CD14-positive monocyte (primary cell): Measurements from ENCODE around the gene PCARE. TPM values are rescaled to one million over a fixed set of nuclear protein-coding genes. Genes with fewer than 3 reads are reported as not detected.
A peak's percentile ranks its signal among the peaks of the same experiment; 100 is the strongest.

Source experiments
- DNase-seq, 3 donors: peaks; one replicate each; pipeline ENCODE4 v3.0.0-alpha.2; 2011 to 2022
- H2AFZ ChIP-seq: 2 replicates; pipeline ENCODE4 v1.6.0; 2012; ENCODE audit warnings: mild to moderate bottlenecking, low read depth, low read length, inconsistent platforms; ENCODE audit not compliant: insufficient read depth, poor library complexity, severe bottlenecking
- H3K27ac ChIP-seq, 2 donors: 1 replicate in 1 of 2; 2 replicates in 1 of 2; pipeline ENCODE4 v1.5.1; 2012 to 2013; ENCODE audit warnings: low read length in 2 of 2, control low read depth in 1 of 2, inconsistent platforms in 1 of 2, low read depth in 1 of 2, mild to moderate bottlenecking in 1 of 2
- H3K27me3 ChIP-seq, 2 donors: one replicate each; pipeline versions ENCODE4 v1.6.0 to v1.6.1; 2011 to 2013; ENCODE audit warnings: low read length in 2 of 2; ENCODE audit not compliant: control insufficient read depth in 2 of 2, insufficient read depth in 2 of 2
- H3K36me3 ChIP-seq, 2 donors: replicated peaks in 1 of 2; 1 replicate in 1 of 2; 2 replicates in 1 of 2; pipeline versions ENCODE4 v1.5.1 to v1.6.1; 2012 to 2013; ENCODE audit warnings: low read length in 2 of 2, control low read depth in 1 of 2, inconsistent platforms in 1 of 2, mild to moderate bottlenecking in 1 of 2; ENCODE audit not compliant: insufficient read depth in 2 of 2, control insufficient read depth in 1 of 2
- H3K4me1 ChIP-seq, 2 donors: 1 replicate in 1 of 2; 2 replicates in 1 of 2; pipeline versions ENCODE4 v1.5.1 to v1.6.1; 2012 to 2013; ENCODE audit warnings: low read length in 2 of 2, control low read depth in 1 of 2, inconsistent platforms in 1 of 2, mild to moderate bottlenecking in 1 of 2, moderate library complexity in 1 of 2; ENCODE audit not compliant: insufficient read depth in 2 of 2, control insufficient read depth in 1 of 2
- H3K4me2 ChIP-seq: replicated peaks from 2 replicates; pipeline ENCODE3; 2012; ENCODE audit warnings: low read length, moderate library complexity, mild to moderate bottlenecking; ENCODE audit not compliant: poor library complexity, severe bottlenecking; ENCODE audit errors: extremely low read depth
- H3K4me3 ChIP-seq, 3 experiments: fragments of 200-600 bp in 1 of 3; sonication (generic) in 1 of 3; replicated peaks in 1 of 3; 1 replicate in 2 of 3; 2 replicates in 1 of 3; pipeline ENCODE4 v1.5.1; 2011 to 2013; ENCODE audit warnings: low read length in 3 of 3, mild to moderate bottlenecking in 3 of 3, control low read depth in 2 of 3, low read depth in 2 of 3, inconsistent platforms in 1 of 3, moderate library complexity in 1 of 3
- H3K79me2 ChIP-seq: 2 replicates; pipeline ENCODE4 v1.6.0; 2012; ENCODE audit warnings: mild to moderate bottlenecking, control low read depth, inconsistent platforms, low read length, moderate library complexity; ENCODE audit not compliant: insufficient read depth
- H3K9ac ChIP-seq: 2 replicates; pipeline ENCODE4 v1.6.0; 2017; ENCODE audit warnings: low read length, mild to moderate bottlenecking; ENCODE audit not compliant: insufficient read depth, poor library complexity, severe bottlenecking
- H3K9me3 ChIP-seq, 2 donors: replicated peaks in 1 of 2; 1 replicate in 1 of 2; 2 replicates in 1 of 2; pipeline versions ENCODE4 v1.5.1 to v1.6.1; 2012 to 2013; ENCODE audit warnings: low read length in 2 of 2, control low read depth in 1 of 2; ENCODE audit not compliant: control insufficient read depth in 1 of 2, insufficient read depth in 1 of 2
- H4K20me1 ChIP-seq: 2 replicates; pipeline ENCODE4 v1.6.0; 2012; ENCODE audit warnings: mild to moderate bottlenecking, low read length, control low read depth, moderate library complexity; ENCODE audit not compliant: insufficient read depth
- H3K27ac Mint-ChIP-seq, 7 donors: one replicate each; pipeline ENCODE4 v1.8.0; 2020; ENCODE audit warnings: mild to moderate bottlenecking in 7 of 7, mixed read lengths in 7 of 7, moderate library complexity in 6 of 7, inconsistent platforms in 2 of 7
- H3K27me3 Mint-ChIP-seq, 3 donors: one replicate each; pipeline ENCODE4 v1.8.0; 2021 to 2022; ENCODE audit warnings: low read depth in 3 of 3, mild to moderate bottlenecking in 3 of 3, mixed read lengths in 3 of 3, moderate library complexity in 3 of 3, inconsistent platforms in 1 of 3
- H3K36me3 Mint-ChIP-seq, 2 donors: one replicate each; pipeline ENCODE4 v1.8.0; 2020; ENCODE audit warnings: mixed read lengths in 2 of 2, inconsistent platforms in 1 of 2, mild to moderate bottlenecking in 1 of 2
- H3K4me1 Mint-ChIP-seq: one replicate; pipeline ENCODE4 v1.8.0; 2020; ENCODE audit warnings: mild to moderate bottlenecking, mixed read lengths
- H3K4me3 Mint-ChIP-seq, 2 donors: one replicate each; pipeline ENCODE4 v1.8.0; 2020; ENCODE audit warnings: mild to moderate bottlenecking in 2 of 2, mixed read lengths in 2 of 2, moderate library complexity in 1 of 2
- H3K9me3 Mint-ChIP-seq, 7 donors: one replicate each; pipeline ENCODE4 v1.8.0; 2020 to 2022; ENCODE audit warnings: mixed read lengths in 7 of 7, mild to moderate bottlenecking in 6 of 7, moderate library complexity in 6 of 7, inconsistent platforms in 2 of 7
- WGBS: methylation state at CpG from one replicate; pipeline ENCODE4 v1.1.5; 2013; ENCODE audit warnings: missing lambda C conversion rate; ENCODE audit not compliant: insufficient coverage; 5-methylcytosine and 5-hydroxymethylcytosine counted together
- intact Hi-C, 2 donors: fragments of 100-400 bp; cut with micrococcal nuclease; formaldehyde crosslinking; loops; one replicate each; pipeline versions ENCODE4 v1.15.0 to v1.15.1; 2023
- polyA plus RNA-seq, 3 donors: library from polyadenylated mRNA; depleted of rRNA in 1 of 3; unstranded in 2 of 3; stranded (reverse) in 1 of 3; fragments of 300-500 nt in 2 of 3; fragments of >200 nt in 1 of 3; fragmentation: Illumina TruSeq in 2 of 3; gene quantifications; 1 replicate in 2 of 3; 2 replicates in 1 of 3; pipeline ENCODE4 v1.2.3, GENCODE V29; 2012 to 2021
- TF ChIP-seq, protein P1 (sequence below): fragments of 200-600 bp; IDR thresholded peaks from one replicate; pipeline ENCODE4 v1.8.0; 2022; ENCODE audit warnings: antibody characterized with exemption, mild to moderate bottlenecking

The PCARE gene
- polyA plus RNA-seq, 3 donors = not detected

DNA sequence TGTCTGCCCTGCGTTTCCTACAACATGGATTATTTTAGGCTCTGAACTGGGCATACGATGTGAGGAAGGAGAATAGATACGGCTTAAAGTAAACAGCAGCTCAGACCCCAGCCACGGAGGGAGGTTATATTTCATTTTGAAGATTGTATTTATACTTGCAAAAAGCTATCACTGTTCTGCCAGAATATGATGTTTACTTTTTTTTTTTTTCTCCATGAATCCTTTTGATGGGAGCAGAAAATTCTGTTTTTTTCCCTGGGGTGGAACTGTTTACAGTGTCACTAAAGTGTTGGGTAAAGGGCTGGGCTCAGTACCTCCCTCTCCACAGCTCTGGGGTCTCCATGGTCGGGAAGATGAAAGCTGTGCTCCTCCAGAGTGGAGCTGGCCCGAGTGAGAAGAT lies 13.1 kb downstream of the PCARE start:
- TF ChIP-seq, protein P1, sequence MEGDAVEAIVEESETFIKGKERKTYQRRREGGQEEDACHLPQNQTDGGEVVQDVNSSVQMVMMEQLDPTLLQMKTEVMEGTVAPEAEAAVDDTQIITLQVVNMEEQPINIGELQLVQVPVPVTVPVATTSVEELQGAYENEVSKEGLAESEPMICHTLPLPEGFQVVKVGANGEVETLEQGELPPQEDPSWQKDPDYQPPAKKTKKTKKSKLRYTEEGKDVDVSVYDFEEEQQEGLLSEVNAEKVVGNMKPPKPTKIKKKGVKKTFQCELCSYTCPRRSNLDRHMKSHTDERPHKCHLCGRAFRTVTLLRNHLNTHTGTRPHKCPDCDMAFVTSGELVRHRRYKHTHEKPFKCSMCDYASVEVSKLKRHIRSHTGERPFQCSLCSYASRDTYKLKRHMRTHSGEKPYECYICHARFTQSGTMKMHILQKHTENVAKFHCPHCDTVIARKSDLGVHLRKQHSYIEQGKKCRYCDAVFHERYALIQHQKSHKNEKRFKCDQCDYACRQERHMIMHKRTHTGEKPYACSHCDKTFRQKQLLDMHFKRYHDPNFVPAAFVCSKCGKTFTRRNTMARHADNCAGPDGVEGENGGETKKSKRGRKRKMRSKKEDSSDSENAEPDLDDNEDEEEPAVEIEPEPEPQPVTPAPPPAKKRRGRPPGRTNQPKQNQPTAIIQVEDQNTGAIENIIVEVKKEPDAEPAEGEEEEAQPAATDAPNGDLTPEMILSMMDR = no peak
- Histone ChIP-seq H3K4me3 (no peak overlapping the region), H3K27me3 (no peaks in the 10 kb centered on the region), H3K27ac (no peak overlapping the region), H3K36me3 (no peaks in the 10 kb centered on the region), H3K9me3 (no peaks in the 10 kb centered on the region), H3K9ac (no peak overlapping the region), H2AFZ (no peak overlapping the region), H3K4me1 (peaks cover 7 to 10% of the 10 kb centered on the region in 2 donors), H3K79me2 (no peaks in the 10 kb centered on the region), H4K20me1 (no peaks in the 10 kb centered on the region), H3K4me2 (no peak overlapping the region)
- Mint-ChIP-seq H3K4me1 (peaks cover 1% of the 10 kb centered on the region), H3K27ac (peak overlapping the region in 1 of 7 donors; percentile 16), H3K4me3 (no peak overlapping the region), H3K27me3 (no peaks in the 10 kb centered on the region), H3K9me3 (peaks cover 0 to 2% (median 0%) of the 10 kb centered on the region in 7 donors), H3K36me3 (no peaks in the 10 kb centered on the region)
- intact Hi-C loops = no loop called here
- 100% methylated on average over 3 of the region's 6 CpGs for WGBS
- DNase-seq = no peak

DNA sequence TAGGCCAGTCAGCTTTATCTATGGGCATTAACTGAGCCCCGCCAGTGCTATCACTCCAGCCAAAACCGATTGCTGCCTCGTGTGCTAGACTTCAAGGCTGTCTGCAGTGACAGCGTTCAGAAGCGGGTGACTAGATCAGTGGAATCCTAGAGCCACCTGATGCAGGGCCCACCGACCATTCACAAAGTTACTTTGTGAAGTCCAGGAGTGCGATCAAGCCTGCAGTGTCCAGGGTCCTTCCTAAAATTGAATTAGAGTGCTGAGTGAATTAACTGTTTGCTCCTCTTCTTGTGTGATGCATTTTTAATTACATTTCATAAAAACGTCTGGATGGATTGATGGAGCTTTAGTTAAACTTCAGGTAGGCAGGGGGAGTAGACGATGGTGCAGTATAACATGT lies 13.9 kb downstream of the PCARE start:
- no peak overlapping the region for H2AFZ ChIP-seq
- intact Hi-C loops = no loop called here
- WGBS = 93% methylated on average over 7 of the region's 9 CpGs
- TF ChIP-seq, protein P1 = no peak
- no peaks in the 10 kb centered on the region for H3K4me1 Mint-ChIP-seq
- no peak overlapping the region for H3K4me3 Mint-ChIP-seq
- H3K27me3 ChIP-seq = no peaks in the 10 kb centered on the region
- H3K36me3 ChIP-seq = no peaks in the 10 kb centered on the region
- H3K9me3 Mint-ChIP-seq = peaks cover 0 to 2% (median 0%) of the 10 kb centered on the region in 7 donors
- H3K4me2 ChIP-seq = no peak overlapping the region
- H3K27ac ChIP-seq = no peak overlapping the region
- H3K9me3 ChIP-seq = no peaks in the 10 kb centered on the region
- no peaks in the 10 kb centered on the region for H3K79me2 ChIP-seq
- H3K27me3 Mint-ChIP-seq = no peaks in the 10 kb centered on the region
- H4K20me1 ChIP-seq = no peaks in the 10 kb centered on the region
- H3K27ac Mint-ChIP-seq = no peak overlapping the region
- peaks cover 0 to 2% of the 10 kb centered on the region in 2 donors for H3K4me1 ChIP-seq
- no peaks in the 10 kb centered on the region for H3K36me3 Mint-ChIP-seq
- H3K9ac ChIP-seq = no peak overlapping the region
- H3K4me3 ChIP-seq = no peak overlapping the region
- no peak for DNase-seq
